HG03139 (cell line): Measurements from ENCODE around the gene FHIP1A.

Source experiments
- ATAC-seq: cut with Tn5 transposase; IDR thresholded peaks from one replicate; pipeline ENCODE4 v1.9.1; 2021; ENCODE audit not compliant: unreplicated experiment

FHIP1A gene

DNA sequence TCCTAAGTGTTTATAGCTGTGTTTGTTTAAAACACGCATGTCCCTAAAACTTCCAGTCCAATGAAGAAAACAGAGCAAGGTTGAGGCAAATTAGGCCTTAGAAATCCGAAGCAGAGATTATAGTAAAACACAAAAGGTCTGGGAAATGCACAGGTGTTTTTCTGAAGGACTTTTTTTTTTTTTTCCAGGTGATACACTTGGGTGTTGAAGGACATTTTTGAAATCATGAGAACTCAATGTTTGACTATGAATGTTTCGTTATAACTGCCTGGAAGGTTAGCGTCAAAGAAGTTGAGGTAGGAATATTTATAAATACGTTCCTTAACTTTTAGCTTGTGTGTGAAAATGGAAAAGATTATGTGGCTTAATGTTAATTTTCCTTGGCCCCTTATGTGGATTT, 45.5 kb downstream of the FHIP1A start:
- no peak for ATAC-seq

GRCh38 chr4:151455212-151455611, 46.2 kb downstream of the FHIP1A start:
- no peak for ATAC-seq

- no peak for ATAC-seq
Measured at GRCh38 chr4:151458148-151458547, 49.2 kb downstream of the FHIP1A start.
